OCI-LY3 (cell line): ENCODE measurements around the gene SLC25A21.

Experiments
- H2AFZ ChIP-seq: fragments of 200-600, 300-600 bp; shearing (Covaris generic); 2 replicates; pipeline ENCODE4 v1.6.0; 2014; ENCODE audit warnings: antibody characterized with exemption, low read depth, low read length
- H3K27ac ChIP-seq: fragments of 200-600, 300-600 bp; sonication (generic); 2 replicates; pipeline ENCODE4 v1.5.1; 2014; ENCODE audit warnings: mild to moderate bottlenecking, low read length, moderate library complexity, mixed read lengths
- H3K27me3 ChIP-seq: fragments of 200-600, 300-600 bp; sonication (generic); 2 replicates; pipeline ENCODE4 v1.6.1; 2014; ENCODE audit warnings: low read depth, low read length, mixed read lengths
- H3K36me3 ChIP-seq: fragments of 200-600, 300-600 bp; sonication (generic); replicated peaks from 2 replicates; pipeline ENCODE3; 2014; ENCODE audit warnings: low read depth, low read length, mixed read lengths
- H3K4me1 ChIP-seq: fragments of 300-600, 200-600 bp; sonication (generic); 2 replicates; pipeline ENCODE4 v1.6.1; 2014; ENCODE audit warnings: low read length, mixed read lengths
- H3K4me2 ChIP-seq: fragments of 200-600, 300-600 bp; sonication (generic); 2 replicates; pipeline ENCODE4 v1.6.1; 2014; ENCODE audit warnings: low read length, mixed read lengths
- H3K4me3 ChIP-seq: fragments of 300-600, 200-600 bp; sonication (generic); 2 replicates; pipeline ENCODE4 v1.5.1; 2014; ENCODE audit warnings: antibody characterized with exemption, mild to moderate bottlenecking, low read length, moderate library complexity
- H3K79me2 ChIP-seq: fragments of 300-600, 200-600 bp; shearing (Covaris generic); 2 replicates; pipeline ENCODE4 v1.6.1; 2014; ENCODE audit warnings: mild to moderate bottlenecking, low read length, mixed read lengths
- H3K9ac ChIP-seq: fragments of 300-600, 200-600 bp; shearing (Covaris generic); 2 replicates; pipeline ENCODE4 v1.6.0; 2014; ENCODE audit warnings: mild to moderate bottlenecking, low read length, moderate library complexity
- H3K9me3 ChIP-seq: fragments of 200-600, 300-600 bp; shearing (Covaris generic); 2 replicates; pipeline ENCODE4 v1.6.1; 2014; ENCODE audit warnings: low read length, mixed read lengths; ENCODE audit not compliant: insufficient read depth
- H4K20me1 ChIP-seq: fragments of 200-600, 300-600 bp; sonication (generic); 2 replicates; pipeline ENCODE4 v1.6.1; 2016; ENCODE audit warnings: low read length, mixed read lengths; ENCODE audit not compliant: insufficient read depth
- CTCF ChIP-seq: fragments of 200-600, 300-600 bp; sonication (generic); IDR thresholded peaks from 2 replicates; pipeline ENCODE4 v1.5.1; 2014; ENCODE audit warnings: antibody characterized with exemption, low read length, low read depth
- EZH2phosphoT487 ChIP-seq: fragments of 200-600 bp; shearing (Covaris generic); IDR thresholded peaks from 2 replicates; pipeline ENCODE4 v1.6.1; 2018; ENCODE audit warnings: antibody characterized with exemption, mixed run types, low read depth

The SLC25A21 gene

GRCh38 chr14:37131205-37131604 lies 41.2 kb downstream of the SLC25A21 start:
- Histone ChIP-seq H3K27ac (no peak overlapping the region), H3K36me3 (no peaks in the 10 kb centered on the region), H3K4me2 (no peak overlapping the region), H4K20me1 (no peaks in the 10 kb centered on the region), H3K4me1 (no peaks in the 10 kb centered on the region), H3K4me3 (no peak overlapping the region), H3K9me3 (no peaks in the 10 kb centered on the region), H3K9ac (no peak overlapping the region), H2AFZ (no peak overlapping the region), H3K27me3 (no peaks in the 10 kb centered on the region), H3K79me2 (no peaks in the 10 kb centered on the region)
- TF ChIP-seq EZH2phosphoT487 (no peak), CTCF (no peak)

GRCh38 chr14:37129047-37129446 lies 43.4 kb downstream of the SLC25A21 start:
- no peak for TF ChIP-seq CTCF
- TF ChIP-seq EZH2phosphoT487: no peak
- Histone ChIP-seq H3K27me3 (no peaks in the 10 kb centered on the region), H3K4me2 (no peak overlapping the region), H3K79me2 (no peaks in the 10 kb centered on the region), H3K9ac (no peak overlapping the region), H3K36me3 (no peaks in the 10 kb centered on the region), H3K4me3 (no peak overlapping the region), H3K27ac (no peak overlapping the region), H3K9me3 (no peaks in the 10 kb centered on the region), H4K20me1 (no peaks in the 10 kb centered on the region), H3K4me1 (no peaks in the 10 kb centered on the region), H2AFZ (no peak overlapping the region)

GRCh38 chr14:37124614-37125013 lies 47.8 kb downstream of the SLC25A21 start:
- H3K9ac ChIP-seq: no peak overlapping the region
- no peak overlapping the region for H3K27ac ChIP-seq
- no peaks in the 10 kb centered on the region for H3K4me1 ChIP-seq
- no peaks in the 10 kb centered on the region for H3K79me2 ChIP-seq
- H3K27me3 ChIP-seq: no peaks in the 10 kb centered on the region
- no peak overlapping the region for H3K4me3 ChIP-seq
- no peak overlapping the region for H3K4me2 ChIP-seq
- TF ChIP-seq CTCF (peak; percentile 45), EZH2phosphoT487 (no peak)
- no peaks in the 10 kb centered on the region for H4K20me1 ChIP-seq
- H3K9me3 ChIP-seq: no peaks in the 10 kb centered on the region
- H3K36me3 ChIP-seq: no peaks in the 10 kb centered on the region
- H2AFZ ChIP-seq: no peak overlapping the region

GRCh38 chr14:37122919-37123639 lies 49.3 kb downstream of the SLC25A21 start:
- Histone ChIP-seq H4K20me1 (no peaks in the 10 kb centered on the region), H3K36me3 (no peaks in the 10 kb centered on the region), H3K4me1 (no peaks in the 10 kb centered on the region), H2AFZ (no peak overlapping the region), H3K79me2 (no peaks in the 10 kb centered on the region), H3K27me3 (no peaks in the 10 kb centered on the region), H3K9me3 (no peaks in the 10 kb centered on the region), H3K4me2 (no peak overlapping the region), H3K27ac (no peak overlapping the region), H3K9ac (no peak overlapping the region), H3K4me3 (no peak overlapping the region)
- TF ChIP-seq CTCF (no peak), EZH2phosphoT487 (no peak)
